NCI-H187 treated with DMSO at 0.1 percent for 48 hours (cell line): ENCODE measurements around the gene MPDZ.

Experiments
- DNase-seq: peaks from one replicate; lab custom pipeline; 2025; lab: John Stamatoyannopoulos, UW

The MPDZ gene

DNA sequence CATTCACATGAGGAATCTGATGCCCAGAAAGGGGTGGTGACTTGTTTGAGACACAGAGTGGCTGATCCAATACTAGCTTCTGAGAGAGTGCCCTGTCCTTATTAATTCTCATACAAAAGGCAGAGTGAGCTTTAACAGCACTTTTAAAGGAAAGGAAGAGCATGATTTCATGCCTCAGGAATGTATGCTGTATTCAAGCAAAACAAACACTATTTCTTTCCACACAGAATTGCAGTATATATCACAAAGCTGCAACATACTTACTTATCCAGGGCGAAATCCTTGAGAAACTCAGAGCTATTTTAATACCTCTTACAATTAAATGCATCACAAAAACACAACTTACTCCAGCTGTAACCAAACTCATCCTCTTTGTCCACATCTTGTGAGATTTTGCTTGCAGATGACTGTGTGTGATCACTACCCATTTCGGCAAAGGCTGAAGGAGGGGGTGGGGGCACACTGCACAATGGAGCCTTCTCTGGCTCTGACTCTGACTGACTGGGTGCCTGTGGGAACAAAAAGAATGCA, 139.8 kb downstream of the MPDZ start:
- no peak for DNase-seq

DNA sequence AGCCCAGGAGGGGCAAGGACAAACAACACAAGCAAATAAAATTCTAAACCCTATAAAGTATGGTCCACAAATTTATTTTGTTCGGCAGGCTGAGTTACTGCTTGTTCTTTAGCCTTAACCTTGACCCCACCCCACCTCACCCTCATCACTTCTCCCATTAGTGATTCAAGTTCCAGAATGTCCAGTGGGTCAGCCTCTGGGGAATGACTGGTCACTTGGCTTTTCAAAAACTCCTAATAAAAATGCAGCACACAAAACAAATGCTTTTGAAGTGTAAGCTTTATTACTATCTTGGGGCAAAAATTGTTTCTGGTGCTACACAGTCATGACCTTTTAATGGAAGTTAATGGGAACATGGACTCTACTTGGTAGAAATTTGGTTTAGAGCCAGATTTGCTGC, 142.1 kb downstream of the MPDZ start:
- DNase-seq, result no peak

DNA sequence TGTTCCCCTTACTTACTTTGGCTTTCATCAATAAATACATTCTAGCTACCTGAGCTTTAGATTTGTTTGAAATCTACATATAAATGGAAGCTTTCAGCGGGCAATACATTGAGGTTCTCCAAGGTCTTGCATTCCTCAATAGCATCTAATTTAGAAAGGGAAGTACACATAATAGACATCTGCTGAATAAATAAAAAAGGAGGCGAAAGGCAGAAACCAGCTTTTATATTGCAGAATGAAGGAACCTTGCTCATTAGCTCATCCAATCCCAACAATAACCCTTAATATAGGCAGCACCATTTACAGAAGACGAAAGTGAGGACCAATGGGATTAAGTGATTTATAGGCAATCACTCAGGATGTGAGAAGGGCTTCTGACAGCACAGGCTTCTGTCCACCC, 147.5 kb downstream of the MPDZ start:
- DNase-seq, result no peak

DNA sequence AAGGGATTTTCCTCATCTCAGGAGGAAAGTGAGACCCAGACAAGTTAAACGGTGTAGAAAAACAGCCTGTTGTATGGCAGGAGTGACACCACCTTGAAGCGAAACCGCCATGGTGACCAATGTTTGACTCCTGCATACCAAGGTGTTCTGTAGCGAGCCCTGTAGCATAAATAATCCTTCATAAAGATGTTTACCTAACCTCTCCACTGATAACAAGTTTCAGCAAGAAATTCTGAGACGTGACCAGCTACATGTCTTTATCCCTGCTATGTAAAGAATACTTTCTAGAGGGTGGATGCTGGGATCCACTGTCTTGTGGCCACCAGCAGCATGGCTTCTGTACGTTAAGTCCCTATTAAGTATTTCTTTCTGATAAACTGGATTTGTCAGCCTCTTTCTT, 148.1 kb downstream of the MPDZ start:
- DNase-seq, result no peak

DNA sequence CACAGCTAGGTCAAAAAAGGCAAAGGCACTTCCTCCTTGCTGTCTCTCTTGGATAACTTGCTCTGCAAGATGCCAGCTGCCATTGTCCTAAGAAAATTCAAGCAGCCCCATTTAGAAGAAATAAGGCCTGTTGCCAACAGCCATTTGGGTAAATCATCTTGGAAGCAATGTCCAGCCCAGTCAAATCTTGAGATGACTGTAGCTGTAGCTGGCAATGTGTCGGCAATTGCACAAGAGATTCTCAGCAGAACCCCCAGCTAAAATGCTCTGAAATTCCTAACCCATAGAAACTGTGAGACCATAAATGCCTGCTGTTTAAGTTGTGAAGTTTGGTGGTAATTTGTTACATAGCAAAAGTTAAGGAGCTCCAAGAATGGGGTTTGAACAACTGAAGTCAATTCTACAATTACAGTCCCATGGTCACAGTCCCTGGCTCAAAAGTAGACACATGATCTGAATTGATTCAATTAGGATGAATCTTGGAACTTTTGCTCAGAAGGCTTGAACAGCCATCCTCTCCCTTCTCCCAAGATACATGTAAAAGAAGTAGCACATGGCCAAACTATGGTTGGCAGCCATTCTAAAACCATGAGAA, 151.1 kb downstream of the MPDZ start:
- no peak for DNase-seq

DNA sequence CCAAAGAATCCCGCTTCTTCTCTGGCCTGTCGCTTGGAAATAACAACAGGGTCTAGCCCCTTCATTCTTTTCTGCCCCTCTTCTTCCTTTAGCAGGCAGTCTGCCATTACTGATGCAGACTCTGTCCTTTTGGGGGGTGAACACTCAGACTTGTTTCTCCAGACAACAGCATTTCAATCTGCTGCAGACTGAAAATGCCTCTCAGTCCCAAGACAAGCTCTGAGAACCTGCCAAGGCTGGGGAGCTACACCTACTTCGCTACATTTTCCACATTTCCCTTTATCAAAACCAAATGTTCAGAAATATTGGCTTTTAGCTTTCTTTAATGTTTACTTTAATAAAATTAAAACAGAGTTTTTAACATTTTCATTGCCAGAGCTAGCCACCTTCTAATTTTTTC, 152.4 kb downstream of the MPDZ start:
- no peak for DNase-seq

DNA sequence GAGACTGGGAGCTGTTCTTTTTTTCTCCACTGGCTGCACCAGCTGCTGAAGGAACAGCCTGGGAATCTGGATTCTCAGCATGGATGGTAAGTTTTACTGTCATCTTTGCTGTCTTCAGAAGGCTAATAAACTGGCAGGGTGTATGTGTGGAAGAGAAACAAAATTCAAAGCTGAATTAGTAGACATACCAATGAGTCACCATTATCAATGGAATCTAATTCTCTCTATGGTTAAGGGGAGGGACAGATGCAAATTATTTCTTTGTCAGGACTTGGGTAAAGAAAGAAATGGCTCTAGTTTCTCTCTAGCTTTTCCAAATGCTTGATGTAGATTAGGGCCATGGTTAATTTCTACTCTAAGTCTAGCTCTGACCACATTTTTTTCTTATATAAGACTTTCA, 154.2 kb downstream of the MPDZ start:
- no peak for DNase-seq

DNA sequence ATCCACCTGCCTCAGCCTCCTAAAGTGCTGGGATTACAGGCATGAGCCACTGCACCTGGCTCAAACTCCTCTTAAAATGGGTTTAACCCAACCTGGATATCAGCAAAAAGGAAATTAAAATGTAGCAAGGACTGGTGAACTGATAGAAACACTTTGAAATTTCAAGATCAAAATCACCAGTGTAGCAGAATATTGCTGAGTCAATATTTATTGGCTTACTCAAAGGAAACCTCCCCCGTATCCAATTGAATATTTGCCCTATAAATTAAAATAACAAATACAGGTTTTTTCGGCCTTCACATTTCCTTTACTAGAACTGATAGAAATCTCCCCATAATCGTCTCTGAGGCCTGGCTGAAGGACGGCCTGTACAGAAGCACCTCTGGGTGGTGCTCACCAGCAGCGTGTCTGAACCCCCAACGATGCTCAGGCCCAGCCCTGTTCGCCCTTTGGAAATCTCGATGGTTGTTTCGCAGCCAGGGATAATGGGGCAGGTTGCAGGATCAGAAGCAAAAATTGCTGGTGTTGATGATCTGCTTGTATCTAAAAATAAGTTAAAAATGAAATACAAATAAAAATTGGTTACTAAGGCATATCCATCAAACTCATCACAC, 156.6 kb downstream of the MPDZ start:
- no peak for DNase-seq

DNA sequence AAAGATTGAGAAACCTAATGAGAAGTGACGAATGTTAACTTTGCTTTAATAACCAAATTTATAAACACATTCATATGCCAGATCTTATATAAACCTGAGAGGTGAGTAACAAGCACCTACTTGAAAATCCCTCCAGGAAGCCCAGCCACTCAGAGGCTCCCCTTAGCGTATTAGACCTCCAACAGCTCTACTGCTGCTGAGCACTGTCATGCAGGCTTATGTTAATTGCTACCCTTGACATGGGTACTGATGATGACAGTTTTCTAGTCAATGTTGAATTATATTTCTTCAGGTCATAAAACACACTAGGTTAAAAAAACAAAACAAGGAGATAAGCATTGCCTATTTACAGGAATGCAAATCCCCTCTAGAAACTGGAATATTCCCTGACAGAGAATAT, 161.2 kb downstream of the MPDZ start:
- no peak for DNase-seq

DNA sequence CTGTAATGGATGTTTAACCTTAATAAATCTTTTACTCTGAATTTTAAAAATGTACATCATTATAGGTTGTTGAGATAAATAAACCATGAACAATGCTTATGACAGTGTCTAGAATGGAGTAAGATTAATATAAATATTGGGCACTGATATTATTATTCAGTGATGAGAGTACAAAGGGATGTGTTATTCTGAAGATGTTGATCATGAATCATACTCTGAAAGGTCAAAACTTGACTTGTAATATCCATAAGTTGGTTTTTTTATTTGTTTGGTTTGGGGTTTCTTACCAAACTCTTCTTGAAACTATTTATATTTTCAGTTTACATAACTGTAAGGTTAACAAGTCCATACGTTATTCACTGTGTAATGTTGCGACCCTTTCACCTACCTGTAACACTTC, 163.2 kb downstream of the MPDZ start:
- DNase-seq, result no peak

DNA sequence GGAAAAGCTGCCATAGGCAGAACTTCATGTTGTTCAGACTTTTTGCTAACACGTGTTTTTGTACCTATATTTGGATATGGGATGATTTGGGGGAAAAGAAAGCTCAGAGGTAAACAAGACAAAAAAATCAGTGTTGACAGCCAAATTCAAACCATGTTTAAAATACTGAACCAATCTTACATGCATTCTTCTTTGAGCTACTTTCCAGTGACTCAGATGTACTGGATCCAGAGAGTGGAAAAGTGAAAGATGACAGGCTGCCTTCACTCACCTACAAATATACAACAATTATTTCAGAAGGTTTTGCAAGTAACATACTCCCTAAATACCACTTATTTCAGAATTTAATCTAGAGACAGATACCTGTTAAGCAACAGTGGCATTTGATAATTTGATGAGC, 165.7 kb downstream of the MPDZ start:
- DNase-seq, result no peak

DNA sequence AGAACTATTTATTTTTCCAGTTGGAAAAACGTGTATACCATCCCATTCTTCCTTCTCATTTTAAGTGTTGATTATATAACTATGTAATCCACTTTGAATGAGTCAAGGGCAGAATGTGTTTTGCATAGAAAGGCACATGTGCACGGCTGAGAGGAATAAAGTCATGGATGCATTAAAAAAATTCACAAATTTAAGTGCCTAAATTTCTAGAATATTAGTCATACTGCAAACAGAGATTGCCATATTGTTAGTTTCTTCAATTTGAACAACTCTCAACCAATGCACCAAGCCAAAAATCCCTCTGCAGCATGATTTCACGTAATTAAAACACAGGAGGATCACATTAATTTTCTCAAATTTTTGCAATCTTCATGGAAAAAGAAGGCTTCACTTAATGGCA, 166.3 kb downstream of the MPDZ start:
- no peak for DNase-seq

DNA sequence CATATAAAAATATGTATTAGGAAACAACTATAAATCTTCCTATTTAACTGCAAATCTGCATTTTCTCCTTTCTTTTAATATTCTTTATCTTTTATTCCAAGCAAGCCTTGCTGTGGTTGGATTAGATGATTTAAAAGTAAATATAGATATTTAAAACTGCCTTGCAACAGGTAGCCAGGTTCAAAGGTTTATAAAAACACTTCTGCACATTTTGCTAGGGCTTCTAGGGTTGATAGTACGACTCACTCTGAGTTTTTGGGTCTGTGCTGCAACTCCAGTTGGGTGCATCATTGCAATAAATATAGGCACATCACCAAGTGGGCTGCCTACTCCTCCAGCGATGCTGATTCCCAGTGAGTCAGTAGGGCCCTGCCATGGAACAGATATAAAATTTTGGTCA, 167.7 kb downstream of the MPDZ start:
- DNase-seq, result no peak

DNA sequence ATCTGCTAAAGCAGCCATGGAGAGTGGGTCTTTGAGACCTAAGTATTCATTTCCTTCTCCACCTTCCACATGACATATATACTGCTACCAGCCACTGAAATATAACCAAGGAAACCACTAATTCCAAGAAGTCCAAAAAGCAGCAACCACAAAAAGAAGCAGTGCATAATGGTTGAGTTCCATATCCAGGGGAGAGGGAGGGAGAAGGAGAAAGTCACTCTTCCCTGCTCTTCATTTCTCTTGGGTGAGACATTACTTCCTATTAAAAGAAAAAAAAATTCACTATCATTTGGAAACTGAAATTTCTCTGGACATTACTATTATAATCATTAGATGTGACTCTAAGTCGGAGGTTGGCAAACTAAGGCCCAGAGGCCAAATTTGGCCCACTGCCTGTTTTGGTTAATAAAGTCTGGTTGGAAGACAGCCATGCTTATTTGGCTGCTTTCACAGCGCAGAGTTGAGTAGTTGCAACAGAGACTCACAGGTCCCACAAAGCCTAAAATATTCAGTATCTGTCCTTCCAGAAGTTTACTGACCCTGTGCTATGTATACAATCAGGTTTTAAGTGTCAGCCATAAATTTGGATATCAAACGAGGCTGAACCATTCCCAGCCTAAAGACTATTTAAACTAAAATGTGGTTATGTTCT, 168.6 kb downstream of the MPDZ start:
- DNase-seq, result no peak

DNA sequence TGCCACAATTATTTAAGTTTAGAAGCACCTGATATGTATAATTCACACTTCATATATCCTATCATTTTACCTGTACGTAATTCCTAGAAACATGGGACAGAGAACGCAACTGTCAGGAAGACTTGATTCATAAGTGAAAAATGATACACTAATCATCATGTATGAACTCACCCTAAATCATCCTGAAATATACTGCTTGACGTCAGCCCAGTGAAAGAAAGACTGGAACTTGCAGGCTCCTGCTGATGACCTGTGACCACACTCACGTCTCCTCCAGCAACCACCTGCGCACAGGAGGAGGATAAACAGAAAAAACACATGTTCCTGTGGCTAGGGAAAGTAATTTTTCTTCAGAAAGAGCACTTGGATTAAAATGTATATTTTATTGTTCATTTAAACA, 169.7 kb downstream of the MPDZ start:
- no peak for DNase-seq

DNA sequence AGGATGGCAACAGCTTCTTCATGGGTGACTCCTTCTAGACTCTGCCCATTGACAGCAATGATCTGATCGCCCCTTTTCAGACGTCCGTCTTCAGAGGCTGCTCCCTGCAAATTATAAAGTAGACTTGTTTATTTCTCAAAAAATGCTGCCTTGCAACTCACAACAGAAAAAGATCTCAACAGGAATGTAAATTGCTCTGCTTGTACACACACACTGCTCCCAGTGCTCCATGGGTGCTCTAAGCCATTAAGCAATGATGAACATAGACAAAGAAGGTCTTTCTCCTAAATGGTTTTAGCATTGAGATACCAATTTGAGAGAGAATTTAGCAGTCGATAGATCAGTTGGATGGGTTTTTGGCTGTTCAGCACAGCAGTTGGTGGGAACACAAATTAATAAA, 172.5 kb downstream of the MPDZ start:
- DNase-seq, result no peak

DNA sequence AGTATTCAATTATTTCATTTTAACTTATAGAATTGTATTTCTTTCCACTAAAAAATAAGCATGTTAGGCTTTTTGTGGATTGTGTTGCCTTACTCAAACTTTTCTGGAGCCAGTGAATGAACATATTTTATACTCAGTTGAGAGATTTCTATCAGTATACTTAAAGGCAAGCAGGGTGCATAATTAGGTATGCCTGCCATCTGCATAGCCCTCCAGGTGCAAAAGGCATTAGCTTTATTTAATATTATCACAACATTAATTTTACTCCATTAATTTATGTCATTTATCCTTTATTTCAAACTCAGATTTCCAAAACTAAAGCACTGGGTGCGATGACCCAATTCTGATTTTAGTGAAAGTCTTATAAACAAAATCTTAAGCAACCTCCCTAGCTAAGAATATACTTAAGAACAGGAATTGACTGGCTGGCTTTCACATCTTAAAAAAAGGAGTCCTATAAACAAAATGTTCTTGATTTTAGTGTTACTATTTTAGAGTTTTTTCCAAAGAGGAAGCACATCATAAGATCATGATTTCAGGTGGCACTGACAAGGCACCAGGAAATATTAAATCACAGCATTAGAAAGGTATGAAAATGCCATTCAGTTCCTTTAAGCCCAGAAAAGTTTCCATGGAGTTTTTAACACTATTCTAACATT, 178.4 kb downstream of the MPDZ start:
- DNase-seq, result no peak

DNA sequence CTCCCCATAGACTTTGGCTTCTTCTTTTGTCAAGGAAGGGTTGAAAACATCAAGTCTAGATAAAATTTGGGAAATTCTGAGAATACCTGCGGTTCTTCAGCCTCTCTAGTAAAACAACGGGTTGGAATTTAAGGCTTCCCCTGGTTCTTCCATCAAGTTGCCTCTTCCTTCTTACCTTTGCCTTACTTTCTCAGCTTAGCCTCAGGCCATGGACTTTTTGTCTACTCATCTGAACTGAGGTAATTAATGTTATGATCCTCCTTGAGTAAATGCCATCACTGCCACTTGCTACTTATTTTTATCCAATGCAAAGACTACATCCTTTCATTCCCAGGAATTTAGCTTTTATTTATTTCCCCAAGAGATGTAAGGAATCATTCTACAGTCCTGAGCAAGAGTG, 184.4 kb downstream of the MPDZ start:
- DNase-seq, result no peak

DNA sequence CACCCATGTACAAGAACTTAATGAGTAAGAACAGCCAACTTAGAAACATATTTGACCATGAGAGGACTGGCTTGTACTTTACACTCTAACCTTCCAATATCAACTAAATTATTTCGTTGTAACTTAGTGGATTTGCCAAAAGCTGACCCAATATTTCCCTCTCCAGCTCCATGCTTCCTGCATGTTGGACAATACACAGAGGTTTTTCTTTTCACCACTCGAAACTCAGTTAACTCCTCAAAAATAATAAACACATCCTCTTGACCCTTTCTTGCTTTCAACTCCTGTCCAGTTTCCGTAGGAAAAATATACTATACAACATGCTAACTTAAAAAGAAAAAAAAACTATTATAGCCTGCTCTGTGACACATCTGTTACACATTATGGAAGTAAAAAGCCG, 188.9 kb downstream of the MPDZ start:
- no peak for DNase-seq

DNA sequence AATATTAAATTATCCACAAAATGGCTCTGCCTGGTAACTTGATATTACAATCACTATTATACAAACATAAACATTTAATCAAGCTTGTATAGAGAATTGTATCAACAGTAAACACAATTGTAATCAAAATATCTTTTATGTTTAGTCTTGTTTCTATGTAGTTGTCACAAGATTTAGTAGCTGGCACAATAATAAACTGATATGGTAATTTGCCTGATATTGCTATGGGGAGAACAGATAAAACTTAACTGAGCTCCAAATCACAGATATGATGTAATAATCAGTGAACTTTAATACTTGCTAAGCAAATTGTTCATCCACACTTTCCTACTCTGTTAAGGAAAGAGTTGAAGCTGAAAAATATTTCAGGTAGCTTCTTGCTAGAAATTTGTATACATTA, 189.8 kb downstream of the MPDZ start:
- DNase-seq, result no peak

DNA sequence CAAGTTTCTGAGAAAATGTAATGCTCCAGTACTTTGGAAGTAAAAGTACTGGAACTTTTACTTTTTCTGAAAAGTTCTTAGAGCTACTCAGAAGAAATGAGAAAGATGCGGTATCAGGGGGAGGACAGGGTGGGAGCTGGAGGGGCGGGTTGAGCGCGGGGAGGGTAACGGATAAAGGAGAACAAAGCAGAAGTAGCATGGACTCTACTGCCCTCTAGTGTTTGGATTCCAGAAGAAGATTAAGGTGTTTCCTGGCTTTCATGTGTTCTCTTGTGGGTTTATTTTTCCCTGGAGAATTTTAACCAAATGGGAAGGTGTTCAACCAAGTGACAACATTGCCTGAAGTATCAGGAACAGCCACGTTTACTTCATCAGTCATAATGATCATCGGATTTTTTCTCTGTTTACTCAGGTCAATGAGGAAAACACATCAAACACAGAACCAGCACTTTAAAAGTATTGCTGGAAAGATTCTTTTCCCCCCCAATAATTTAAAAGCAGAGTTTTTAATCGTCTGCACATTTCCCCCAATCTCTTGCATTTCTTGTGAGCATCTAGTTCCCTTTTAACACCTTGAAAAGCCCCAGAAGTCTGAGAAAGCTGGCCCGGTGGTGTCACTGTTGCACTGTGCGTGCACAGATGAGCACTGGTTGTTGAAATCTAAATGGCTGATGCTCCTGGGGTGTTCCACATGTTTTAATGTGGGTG, 190.6 kb downstream of the MPDZ start:
- peak; percentile 41 for DNase-seq

DNA sequence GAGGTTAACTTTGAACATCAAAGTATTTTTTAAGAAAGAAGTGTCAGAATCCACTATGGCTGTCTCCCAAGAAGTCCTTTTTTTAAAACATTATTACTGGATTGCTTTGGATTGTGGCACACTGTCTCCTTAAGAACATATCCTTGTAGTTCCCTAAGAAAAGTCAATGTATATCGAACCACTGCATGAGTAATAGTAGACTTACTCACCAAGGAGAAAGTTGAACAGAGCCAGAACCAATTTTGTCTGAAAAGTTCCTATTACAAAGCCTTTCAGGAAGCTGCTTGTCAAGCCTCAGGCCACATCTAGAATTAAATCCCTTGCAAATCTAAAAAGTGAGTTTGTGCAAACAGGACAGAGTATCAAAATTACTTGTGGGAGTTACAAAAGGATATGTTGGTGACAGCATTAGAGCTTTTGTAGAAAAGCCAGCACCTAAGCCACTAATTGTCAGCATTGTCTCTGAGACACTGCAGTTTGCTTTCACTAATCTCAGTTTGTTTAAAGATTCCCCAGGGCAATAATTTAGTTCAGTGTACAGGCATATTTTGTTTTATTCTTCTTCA, 195.4 kb downstream of the MPDZ start:
- DNase-seq, result no peak
